HL-60 (cell line): ENCODE data around the gene EXOC6B.

Experiments used
- POLR2AphosphoS5 ChIP-seq: IDR thresholded peaks from 2 replicates; pipeline ENCODE4 v1.6.1; 2012; ENCODE audit warnings: low read depth
- TF ChIP-seq, protein P1 (sequence below): IDR thresholded peaks from one replicate; pipeline ENCODE4 v1.5.1; 2011; ENCODE audit warnings: low read length, control low read depth, inconsistent platforms; ENCODE audit not compliant: insufficient read depth

DNA sequence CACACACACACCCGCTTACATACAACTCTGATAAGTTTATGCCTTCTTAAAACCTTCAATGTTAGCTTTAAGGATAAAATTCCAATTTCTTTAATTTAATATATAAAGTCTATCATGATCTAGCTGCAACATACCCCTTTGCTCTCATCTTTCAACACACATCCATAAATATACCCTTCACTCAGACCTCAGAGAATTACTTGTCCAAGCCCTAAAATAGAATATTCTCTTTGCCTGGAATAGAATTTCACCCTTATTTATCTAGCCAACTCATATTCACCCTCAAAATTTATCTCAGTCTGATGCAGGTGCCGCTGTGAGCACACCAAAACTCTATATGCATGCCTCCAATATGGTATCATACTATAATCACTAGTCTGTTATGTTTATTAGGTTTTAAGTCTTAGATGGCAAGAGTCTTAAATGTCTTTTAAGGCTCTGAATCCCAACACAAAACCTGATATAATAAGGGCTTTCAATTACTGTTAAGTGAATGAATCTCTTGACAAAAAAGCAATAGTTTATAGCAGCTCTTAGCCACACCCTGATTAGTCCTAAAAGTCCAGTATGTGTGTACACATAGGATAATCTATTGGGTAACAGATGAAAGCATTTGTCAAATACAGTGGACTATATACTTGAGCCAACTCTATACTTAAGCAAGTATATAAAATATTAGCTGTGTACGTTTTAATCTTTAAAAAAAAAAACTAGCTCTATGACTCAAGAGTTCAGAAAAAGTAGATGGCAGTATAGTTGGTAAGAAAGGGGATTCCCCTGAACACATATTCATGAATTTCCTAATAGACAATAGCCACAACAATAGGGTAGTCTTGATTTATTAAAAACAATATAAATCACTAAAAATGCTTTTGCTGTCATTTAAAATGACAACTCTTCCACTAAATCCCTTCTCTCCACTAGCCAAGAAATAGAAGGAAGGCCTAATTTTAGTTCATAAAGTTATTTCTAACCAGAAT, 144.5 kb downstream of the EXOC6B start:
- TF ChIP-seq, protein P1, sequence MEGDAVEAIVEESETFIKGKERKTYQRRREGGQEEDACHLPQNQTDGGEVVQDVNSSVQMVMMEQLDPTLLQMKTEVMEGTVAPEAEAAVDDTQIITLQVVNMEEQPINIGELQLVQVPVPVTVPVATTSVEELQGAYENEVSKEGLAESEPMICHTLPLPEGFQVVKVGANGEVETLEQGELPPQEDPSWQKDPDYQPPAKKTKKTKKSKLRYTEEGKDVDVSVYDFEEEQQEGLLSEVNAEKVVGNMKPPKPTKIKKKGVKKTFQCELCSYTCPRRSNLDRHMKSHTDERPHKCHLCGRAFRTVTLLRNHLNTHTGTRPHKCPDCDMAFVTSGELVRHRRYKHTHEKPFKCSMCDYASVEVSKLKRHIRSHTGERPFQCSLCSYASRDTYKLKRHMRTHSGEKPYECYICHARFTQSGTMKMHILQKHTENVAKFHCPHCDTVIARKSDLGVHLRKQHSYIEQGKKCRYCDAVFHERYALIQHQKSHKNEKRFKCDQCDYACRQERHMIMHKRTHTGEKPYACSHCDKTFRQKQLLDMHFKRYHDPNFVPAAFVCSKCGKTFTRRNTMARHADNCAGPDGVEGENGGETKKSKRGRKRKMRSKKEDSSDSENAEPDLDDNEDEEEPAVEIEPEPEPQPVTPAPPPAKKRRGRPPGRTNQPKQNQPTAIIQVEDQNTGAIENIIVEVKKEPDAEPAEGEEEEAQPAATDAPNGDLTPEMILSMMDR: no peak
- no peak for TF ChIP-seq POLR2AphosphoS5
